GM21723 (cell line): ENCODE measurements around the gene RAB20.

Source experiments
- ATAC-seq: cut with Tn5 transposase; IDR thresholded peaks from one replicate; pipeline ENCODE4 v1.9.1; 2021; ENCODE audit warnings: mild to moderate bottlenecking, moderate library complexity; ENCODE audit not compliant: unreplicated experiment

RAB20 gene

DNA sequence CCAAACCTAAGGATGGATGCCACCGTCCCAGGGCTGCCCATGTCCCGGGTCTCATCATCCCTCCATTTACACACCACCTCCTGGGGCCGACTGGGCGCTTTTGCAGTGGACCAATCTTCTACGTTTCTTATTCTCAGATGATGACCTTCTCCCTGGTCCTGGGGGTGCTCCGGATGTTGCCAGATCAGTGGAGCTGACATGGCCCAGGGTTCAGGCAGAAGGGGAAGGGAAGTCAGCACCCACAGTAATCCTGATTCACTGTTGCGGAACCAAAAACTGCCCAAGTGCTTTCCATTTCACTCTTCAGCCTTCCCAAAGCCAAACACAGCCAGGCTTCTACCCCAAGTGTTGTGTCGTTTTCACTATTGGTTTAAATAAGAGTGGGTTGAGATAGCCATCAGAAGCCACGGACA, 29.8 kb downstream of the RAB20 start:
- ATAC-seq, result no peak

DNA sequence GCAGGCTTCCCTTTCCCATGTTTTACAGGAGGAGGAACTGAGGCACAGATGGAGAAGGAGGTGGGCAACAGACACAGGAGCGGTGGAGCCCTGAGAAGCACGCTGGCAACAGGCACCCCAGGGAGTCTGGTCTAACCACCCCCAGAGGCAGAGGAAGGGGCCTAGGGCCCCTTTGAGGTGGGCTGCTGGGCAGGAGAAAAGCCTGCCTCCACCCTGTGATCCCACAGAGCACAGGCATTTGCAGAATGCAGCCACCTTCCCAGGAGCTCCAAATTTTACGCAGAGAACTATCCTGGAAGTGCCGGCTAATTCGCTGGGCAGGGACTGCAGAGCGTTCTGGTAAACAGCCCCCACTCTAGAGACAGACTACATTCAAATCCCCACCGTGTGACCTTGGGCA, 30.4 kb downstream of the RAB20 start:
- ATAC-seq, result no peak

- ATAC-seq, result no peak
Measured at GRCh38 chr13:110529522-110530311, 31.8 kb downstream of the RAB20 start.

DNA sequence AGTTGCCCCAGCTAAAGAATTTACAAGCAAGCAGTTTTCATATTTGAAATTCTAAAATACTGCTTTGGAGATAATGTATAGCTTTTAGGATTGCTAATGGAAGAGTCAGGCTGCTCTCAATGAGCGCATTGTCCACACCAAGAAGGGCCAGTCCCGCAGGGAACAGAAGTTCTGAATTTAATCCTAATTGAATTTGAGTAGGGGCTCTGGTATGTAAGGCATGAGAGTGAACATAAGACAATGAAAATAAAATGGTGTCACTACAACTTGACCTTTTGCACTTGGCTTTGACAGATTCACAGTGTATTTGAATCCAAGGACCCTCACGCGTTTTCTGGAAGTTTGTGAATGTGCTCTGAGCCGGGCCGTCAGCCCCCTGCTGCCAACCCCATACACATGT, 32.6 kb downstream of the RAB20 start:
- no peak for ATAC-seq

DNA sequence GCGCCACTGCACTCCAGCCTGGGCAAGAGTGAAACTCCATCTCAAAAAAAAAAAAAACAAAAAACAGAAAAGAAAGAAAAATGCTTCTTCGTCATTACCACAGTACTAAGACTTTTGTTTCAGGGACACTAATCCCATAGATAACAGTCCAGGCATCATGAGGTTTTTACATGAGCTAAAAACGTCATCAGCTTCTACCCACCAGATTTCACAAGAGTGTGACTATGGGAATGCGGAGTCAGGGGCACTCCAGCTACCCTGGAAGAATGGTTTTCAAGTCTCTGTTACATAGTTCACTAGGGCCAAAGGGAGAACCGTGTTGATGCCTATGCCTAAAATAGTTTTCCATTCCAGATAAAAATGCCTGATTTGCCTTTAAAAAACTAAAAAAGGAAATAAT, 33.2 kb downstream of the RAB20 start:
- ATAC-seq, result no peak

GRCh38 chr13:110525328-110526319, 35.9 kb downstream of the RAB20 start:
- ATAC-seq, result peak; percentile 85

DNA sequence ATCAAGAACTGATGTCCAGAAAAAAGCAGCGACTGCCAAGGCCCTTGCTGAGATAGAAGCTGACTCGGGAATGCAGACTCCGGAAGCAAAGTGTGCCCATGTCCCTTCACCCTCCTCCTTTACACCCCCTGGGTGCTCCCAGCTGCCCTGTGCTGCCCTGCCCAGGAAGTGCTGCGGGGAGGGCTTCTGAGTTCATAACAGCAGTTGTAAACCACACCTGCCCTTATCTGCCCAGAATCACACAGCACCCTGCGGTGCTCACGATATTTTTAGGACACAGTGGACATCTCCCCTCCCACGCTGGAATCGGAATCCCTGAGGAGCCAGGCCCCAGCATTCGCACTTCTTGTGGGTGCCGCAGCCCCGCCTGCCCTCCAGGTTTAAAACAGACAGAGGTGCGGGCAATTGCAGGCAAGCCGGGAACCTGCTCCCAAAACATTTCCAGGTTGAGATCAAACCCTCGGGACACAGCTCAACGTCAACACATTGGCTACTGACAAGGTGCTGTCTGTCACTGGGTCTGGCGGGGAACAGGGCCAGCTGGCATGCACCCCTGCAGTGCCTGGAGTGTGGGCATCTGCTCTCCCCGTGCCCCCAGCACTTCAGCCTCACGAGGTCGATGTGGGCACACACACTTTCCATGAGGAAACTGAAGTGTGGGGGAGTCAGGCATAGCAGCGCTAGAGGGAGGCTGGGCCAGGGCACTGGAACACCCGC, 36.8 kb downstream of the RAB20 start:
- ATAC-seq, result no peak

GRCh38 chr13:110523838-110524540, 37.5 kb downstream of the RAB20 start:
- ATAC-seq, result no peak

DNA sequence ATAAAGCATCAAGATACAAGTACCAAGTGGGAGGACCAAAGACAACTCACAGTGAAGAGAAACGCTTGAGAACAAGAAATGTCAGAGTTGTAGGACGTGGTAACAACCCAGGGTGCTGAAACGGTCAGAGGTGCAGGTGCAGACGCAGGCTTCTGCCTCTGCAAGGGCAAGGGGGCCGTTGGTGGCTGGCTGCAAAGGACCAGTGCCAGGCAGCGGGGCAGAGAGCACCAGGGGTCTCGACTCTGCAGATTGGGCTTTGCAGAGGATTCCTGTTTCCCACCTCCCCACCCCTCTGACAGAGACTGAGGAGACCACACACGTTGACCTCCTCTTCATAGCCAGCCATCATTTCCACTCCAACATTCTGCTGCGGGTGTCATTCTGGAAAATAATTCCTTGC, 38.3 kb downstream of the RAB20 start:
- ATAC-seq, result no peak

- no peak for ATAC-seq
Measured at GRCh38 chr13:110522721-110523120, 38.8 kb downstream of the RAB20 start.

GRCh38 chr13:110521946-110522345, 39.6 kb downstream of the RAB20 start:
- no peak for ATAC-seq

GRCh38 chr13:110521296-110521680, 40.2 kb downstream of the RAB20 start:
- no peak for ATAC-seq

DNA sequence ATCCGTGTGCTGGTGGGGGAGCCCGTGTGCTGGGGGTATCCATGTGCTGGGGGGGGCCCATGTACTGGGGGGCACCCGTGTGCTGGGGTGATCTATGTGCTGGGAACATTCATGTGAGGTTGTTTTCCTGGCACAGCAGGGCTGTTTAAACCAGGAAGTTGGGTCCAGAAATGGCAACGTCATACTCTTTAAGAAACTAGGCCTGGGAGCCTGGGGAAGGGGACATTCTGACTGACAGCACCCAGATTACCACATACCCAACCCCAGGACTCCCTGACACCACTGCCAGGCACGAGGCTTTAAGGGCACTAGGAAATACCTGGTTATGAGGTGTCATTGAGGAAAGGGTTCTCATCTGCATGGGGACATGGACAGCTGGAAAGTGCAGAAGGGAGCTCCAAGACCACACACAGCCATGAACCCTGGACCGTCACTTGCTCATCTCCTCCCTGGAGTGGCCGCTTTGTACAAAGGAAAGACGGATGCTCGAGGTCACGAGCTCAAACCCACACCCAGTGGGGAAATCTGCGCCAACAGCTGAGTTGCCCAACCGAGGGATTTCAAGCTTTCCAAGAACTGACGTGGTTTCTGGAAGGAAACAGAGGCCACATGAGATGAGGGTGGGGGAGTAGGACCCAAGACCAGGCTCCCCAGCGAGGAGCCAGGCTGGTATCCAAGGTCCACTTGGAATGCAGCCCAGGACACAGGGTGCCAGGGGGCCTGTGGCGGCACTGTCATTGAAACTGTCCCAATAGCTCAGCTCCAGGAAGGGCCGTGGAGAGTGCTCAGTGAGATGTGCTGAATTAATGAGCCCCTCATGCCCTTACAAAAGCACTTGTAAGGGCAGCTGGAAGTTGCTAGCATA, 40.9 kb downstream of the RAB20 start:
- ATAC-seq, result no peak

GRCh38 chr13:110519506-110519905, 42.0 kb downstream of the RAB20 start:
- ATAC-seq, result no peak

DNA sequence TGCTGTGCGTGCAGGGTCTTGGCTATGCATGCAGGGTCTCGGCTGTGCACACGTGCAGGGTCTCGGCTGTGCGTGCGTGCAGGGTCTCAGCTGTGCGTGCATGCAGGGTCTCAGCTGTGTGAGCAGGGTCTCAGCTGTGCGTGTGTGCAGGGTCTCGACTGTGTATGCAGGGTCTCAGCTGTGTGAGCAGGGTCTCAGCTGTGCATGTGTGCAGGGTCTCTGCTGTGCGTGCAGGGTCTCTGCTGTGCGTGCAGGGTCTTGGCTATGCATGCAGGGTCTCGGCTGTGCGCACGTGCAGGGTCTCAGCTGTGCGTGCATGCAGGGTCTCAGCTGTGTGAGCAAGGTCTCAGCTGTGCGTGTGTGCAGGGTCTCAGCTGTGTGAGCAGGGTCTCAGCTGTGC, 42.5 kb downstream of the RAB20 start:
- ATAC-seq, result no peak

- ATAC-seq, result no peak
Measured at GRCh38 chr13:110518571-110518970, 43.0 kb downstream of the RAB20 start.

DNA sequence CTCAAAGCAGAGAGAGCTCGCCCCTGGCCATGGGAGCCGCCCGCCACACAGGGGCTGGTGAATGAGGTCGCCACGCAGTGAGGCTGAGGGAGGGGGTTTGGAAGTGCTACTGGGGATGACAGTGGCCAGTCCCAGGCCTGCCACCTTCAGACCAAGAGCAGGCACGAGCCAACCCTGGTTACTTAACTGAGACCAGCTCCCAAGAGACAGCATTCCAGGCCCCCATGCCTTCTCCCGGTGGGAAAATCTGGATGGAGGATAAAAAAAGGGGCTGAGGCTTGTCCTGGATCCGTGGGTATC, 43.3 kb downstream of the RAB20 start:
- no peak for ATAC-seq

- ATAC-seq, result no peak
Measured at GRCh38 chr13:110517505-110518225, 43.9 kb downstream of the RAB20 start.

GRCh38 chr13:110516500-110516899, 45.0 kb downstream of the RAB20 start:
- no peak for ATAC-seq
